Measurements from ENCODE around the gene SERPINE3.

SERPINE3 gene

GRCh38 chr13:51364404-51365008 is 25.0 kb downstream of the SERPINE3 start:
- no peak for DNase-seq

- no peak for DNase-seq
Measured at GRCh38 chr13:51370116-51370515, 30.6 kb downstream of the SERPINE3 start.

- no peak for DNase-seq
Measured at GRCh38 chr13:51370811-51371210, 31.3 kb downstream of the SERPINE3 start.

GRCh38 chr13:51371768-51372399 is 32.4 kb downstream of the SERPINE3 start:
- no peak for DNase-seq

GRCh38 chr13:51373451-51373850 is 34.0 kb downstream of the SERPINE3 start:
- DNase-seq: no peak

GRCh38 chr13:51380269-51380668 is 40.8 kb downstream of the SERPINE3 start:
- peak; percentile 15 for DNase-seq

- no peak for DNase-seq
Measured at GRCh38 chr13:51385114-51385513, 45.6 kb downstream of the SERPINE3 start.

- DNase-seq: no peak
Measured at GRCh38 chr13:51394724-51395123, 55.2 kb downstream of the SERPINE3 start.

GRCh38 chr13:51396352-51396751 is 56.9 kb downstream of the SERPINE3 start:
- no peak for DNase-seq

GRCh38 chr13:51397262-51397941 is 57.9 kb downstream of the SERPINE3 start:
- DNase-seq: no peak

- no peak for DNase-seq
Measured at GRCh38 chr13:51405176-51405575, 65.7 kb downstream of the SERPINE3 start.

- DNase-seq: no peak
Measured at GRCh38 chr13:51412431-51412830, 72.9 kb downstream of the SERPINE3 start.
